Mucosa of descending colon (tissue), 3 donors: Measurements from ENCODE around the gene FAM47E. TPM values are rescaled to one million over a fixed set of nuclear protein-coding genes. Genes with fewer than 3 reads are reported as not detected.
"Not testable (repeated sequence)": the region's sequence is repeated elsewhere in the genome, so short reads cannot be mapped to it uniquely, and the experiment has no call there.

ENCODE experiments used
- ATAC-seq: fragments of 200-7000 bp; cut with Tn5 transposase; one replicate; pipeline ENCODE4 v1.9.1; 2020; ENCODE audit warnings: mild to moderate bottlenecking, moderate library complexity
- DNase-seq, 3 donors: peaks; one replicate each; pipeline ENCODE4 v3.0.0-alpha.2; 2020
- H3K36me3 ChIP-seq: fragments of 200-600 bp; one replicate; pipeline ENCODE4 v1.8.0; 2021; ENCODE audit warnings: low read depth, mild to moderate bottlenecking
- H3K4me1 ChIP-seq: fragments of 200-600 bp; one replicate; pipeline ENCODE4 v1.8.0; 2021; ENCODE audit warnings: low read depth, mild to moderate bottlenecking
- H3K4me3 ChIP-seq: fragments of 200-600 bp; one replicate; pipeline ENCODE4 v1.8.0; 2021; ENCODE audit warnings: mild to moderate bottlenecking
- H3K9me3 ChIP-seq: fragments of 200-600 bp; one replicate; pipeline ENCODE4 v1.8.0; 2021; ENCODE audit warnings: mild to moderate bottlenecking
- CTCF ChIP-seq: fragments of 200-600 bp; IDR thresholded peaks from one replicate; pipeline ENCODE4 v1.8.0; 2022; ENCODE audit warnings: antibody characterized with exemption, mild to moderate bottlenecking
- intact Hi-C, 2 donors: fragments of 100-400 bp; cut with DNase I in 1 of 2; cut with micrococcal nuclease in 1 of 2; formaldehyde crosslinking; loops; one replicate each; pipeline versions ENCODE4 v1.11.0 to v1.11.1; 2022; cut with DNase I, micrococcal nuclease
- total RNA-seq, 3 donors: library from RNA; stranded (reverse); fragmentation: NEBNext Ultra II Directional in 2 of 3; extraction: Animal tissue kit (Norgen Biotek cat#: 25700) in 2 of 3; gene quantifications; one replicate each; pipeline versions ENCODE4 v1.2.1 to v1.2.4, GENCODE V29; 2021 to 2023
- donor health status: DM: no; HTN: no; CAD: no; lungs with moderate emphysema.
- donor health status: DM: no; HTN: no; CAD: no.
- donor health status: DM: no; HTN: yes; CAD: no.

The FAM47E gene
- total RNA-seq, 3 donors from 2014 or later, result 3.3 to 9.8 (median 6.1) TPM

GRCh38 chr4:76280488-76281441 is 29.2 kb downstream of the FAM47E start:
- DNase-seq (no peak), ATAC-seq (no peak)
- Histone ChIP-seq H3K36me3 (no peaks in the 10 kb centered on the region), H3K4me1 (peaks cover 27% of the 10 kb centered on the region), H3K9me3 (no peaks in the 10 kb centered on the region), H3K4me3 (no peak overlapping the region)
- TF ChIP-seq CTCF, result no peak
- intact Hi-C loops, result no loop called here

GRCh38 chr4:76281594-76281993 is 30.1 kb downstream of the FAM47E start:
- H3K9me3 ChIP-seq, DNase-seq, ATAC-seq, intact Hi-C loops, H3K4me3 ChIP-seq, H3K36me3 ChIP-seq: not testable (repeated sequence)
- peaks cover 27% of the 10 kb centered on the region for H3K4me1 ChIP-seq

GRCh38 chr4:76282941-76283689 is 31.6 kb downstream of the FAM47E start:
- no peaks in the 10 kb centered on the region for H3K36me3 ChIP-seq
- no peaks in the 10 kb centered on the region for H3K9me3 ChIP-seq
- H3K4me1 ChIP-seq, result peaks cover 24% of the 10 kb centered on the region
- intact Hi-C loops, result no loop called here
- no peak for TF ChIP-seq CTCF
- H3K4me3 ChIP-seq, result no peak overlapping the region
- ATAC-seq (peak; percentile 79), DNase-seq (no peak)

GRCh38 chr4:76283900-76284299 is 32.4 kb downstream of the FAM47E start:
- intact Hi-C loops, result no loop called here
- DNase-seq (no peak), ATAC-seq (peak; percentile 62)
- Histone ChIP-seq H3K9me3 (no peaks in the 10 kb centered on the region), H3K4me1 (peaks cover 20% of the 10 kb centered on the region), H3K4me3 (no peak overlapping the region), H3K36me3 (no peaks in the 10 kb centered on the region)
- no peak for TF ChIP-seq CTCF

GRCh38 chr4:76287811-76288210 is 36.3 kb downstream of the FAM47E start:
- DNase-seq, ATAC-seq, H3K9me3 ChIP-seq, intact Hi-C loops, H3K36me3 ChIP-seq, H3K4me1 ChIP-seq, H3K4me3 ChIP-seq: not testable (repeated sequence)

GRCh38 chr4:76292730-76293129 is 41.2 kb downstream of the FAM47E start:
- no peaks in the 10 kb centered on the region for H3K4me1 ChIP-seq
- no peak overlapping the region for H3K4me3 ChIP-seq
- TF ChIP-seq CTCF, result no peak
- DNase-seq (no peak), ATAC-seq (peak; percentile 50)
- intact Hi-C loops, result no loop called here
- H3K36me3 ChIP-seq, result no peaks in the 10 kb centered on the region
- H3K9me3 ChIP-seq, result peaks cover 2% of the 10 kb centered on the region
